IMR-90 (cell line): Measurements from ENCODE around the gene BLVRA. TPM values are rescaled to one million over a fixed set of nuclear protein-coding genes. Genes with fewer than 3 reads are reported as not detected.

Experiments
- ATAC-seq: fragments of 200-7000 bp; cut with Tn5 transposase; 2 replicates; pipeline ENCODE4 v1.9.1; 2020; ENCODE audit warnings: low read depth, mild to moderate bottlenecking, moderate library complexity
- BruUV-seq: library from RNA; stranded (reverse); fragments of 400-500 nt; replicated peaks from 2 replicates; lab custom pipeline; 2021; lab: Mats Ljungman, UMichigan
- CTCF ChIA-PET: fragments of 300-600 bp; formaldehyde crosslinking; extraction: SDS; loops from one replicate; lab custom pipeline; 2021; ENCODE audit warnings: antibody characterized with exemption; lab: Yijun Ruan, JAX
- POLR2A ChIA-PET: fragments of 300-600 bp; sonication (Branson Sonifier 250); formaldehyde crosslinking; loops from one replicate; lab custom pipeline; 2022; ENCODE audit warnings: antibody characterized with exemption; ENCODE audit not compliant: unreplicated experiment; lab: Charles Lee
- DNase-seq: peaks from one replicate; pipeline ENCODE4 v3.0.0; 2013
- H2AFZ ChIP-seq: replicated peaks from 2 replicates; pipeline ENCODE3; 2013; ENCODE audit warnings: low read length, mild to moderate bottlenecking; ENCODE audit not compliant: poor library complexity
- H2AK5ac ChIP-seq: 2 replicates; pipeline ENCODE4 v1.6.1; 2013; ENCODE audit warnings: low read depth, low read length, inconsistent platforms
- H2AK9ac ChIP-seq: replicated peaks from 2 replicates; pipeline ENCODE3; 2013; ENCODE audit warnings: mild to moderate bottlenecking, low read depth, low read length, moderate library complexity; ENCODE audit not compliant: poor library complexity
- H2BK120ac ChIP-seq: 2 replicates; pipeline ENCODE4 v1.6.1; 2013; ENCODE audit warnings: low read depth, low read length, inconsistent platforms
- H2BK15ac ChIP-seq: 3 replicates; pipeline ENCODE4 v1.6.1; 2013; ENCODE audit warnings: low read depth, low read length, inconsistent platforms
- H2BK20ac ChIP-seq: 2 replicates; pipeline ENCODE4 v1.6.1; 2013; ENCODE audit warnings: low read depth, mild to moderate bottlenecking, inconsistent platforms, low read length, moderate library complexity
- H2BK5ac ChIP-seq: 2 replicates; pipeline ENCODE4 v1.6.1; 2013; ENCODE audit warnings: mild to moderate bottlenecking, low read depth, low read length, inconsistent platforms; ENCODE audit not compliant: poor library complexity, severe bottlenecking
- H3K14ac ChIP-seq: replicated peaks from 2 replicates; pipeline ENCODE4 v1.6.1; 2013; ENCODE audit warnings: low read depth, low read length, inconsistent platforms
- H3K18ac ChIP-seq: 2 replicates; pipeline ENCODE4 v1.6.1; 2013; ENCODE audit warnings: low read depth, low read length, control low read depth
- H3K23ac ChIP-seq: 2 replicates; pipeline ENCODE4 v1.6.1; 2013; ENCODE audit warnings: low read depth, low read length, inconsistent platforms
- H3K27ac ChIP-seq: 2 replicates; pipeline ENCODE4 v1.5.1; 2013; ENCODE audit warnings: mild to moderate bottlenecking, control low read depth, low read length; ENCODE audit not compliant: insufficient read depth
- H3K27me3 ChIP-seq: 2 replicates; pipeline ENCODE4 v1.6.1; 2013; ENCODE audit warnings: low read length; ENCODE audit not compliant: control insufficient read depth, insufficient read depth
- H3K36me3 ChIP-seq: 2 replicates; pipeline ENCODE4 v1.6.1; 2013; ENCODE audit warnings: low read length, mixed read lengths; ENCODE audit not compliant: control insufficient read depth, insufficient read depth
- H3K4ac ChIP-seq: 2 replicates; pipeline ENCODE4 v1.6.1; 2013; ENCODE audit warnings: low read depth, low read length, inconsistent platforms
- H3K4me1 ChIP-seq: 2 replicates; pipeline ENCODE4 v1.6.1; 2013; ENCODE audit warnings: low read length, mixed read lengths; ENCODE audit not compliant: control insufficient read depth, insufficient read depth
- H3K4me2 ChIP-seq: 2 replicates; pipeline ENCODE4 v1.6.1; 2013; ENCODE audit warnings: low read depth, mild to moderate bottlenecking, control low read depth, low read length, moderate library complexity
- H3K4me3 ChIP-seq: 2 replicates; pipeline ENCODE4 v1.5.1; 2013; ENCODE audit warnings: low read depth, mild to moderate bottlenecking, control low read depth, low read length, moderate library complexity; ENCODE audit not compliant: insufficient read depth
- H3K56ac ChIP-seq: 2 replicates; pipeline ENCODE4 v1.6.1; 2013; ENCODE audit warnings: low read length, inconsistent platforms; ENCODE audit not compliant: insufficient read depth; ENCODE audit errors: extremely low read depth
- H3K79me1 ChIP-seq, 2 experiments: 2 replicates each; pipeline ENCODE4 v1.6.1; 2013; ENCODE audit warnings: low read length in 2 of 2, inconsistent platforms in 1 of 2, low read depth in 1 of 2
- H3K9ac ChIP-seq: 2 replicates; pipeline ENCODE4 v1.6.1; 2013; ENCODE audit warnings: low read depth, low read length, control low read depth
- H3K9me1 ChIP-seq: 2 replicates; pipeline ENCODE4 v1.6.1; 2013; ENCODE audit warnings: low read length, inconsistent platforms; ENCODE audit not compliant: insufficient read depth
- H3K9me3 ChIP-seq: 2 replicates; pipeline ENCODE4 v1.6.1; 2013; ENCODE audit warnings: low read length; ENCODE audit not compliant: control insufficient read depth, insufficient read depth
- H4K20me1 ChIP-seq: 2 replicates; pipeline ENCODE4 v1.6.1; 2013; ENCODE audit warnings: low read length, inconsistent platforms; ENCODE audit not compliant: insufficient read depth
- H4K5ac ChIP-seq: 2 replicates; pipeline ENCODE4 v1.6.1; 2013; ENCODE audit warnings: mild to moderate bottlenecking, low read depth, low read length, control low read depth
- H4K8ac ChIP-seq, 2 experiments: 2 replicates each; pipeline ENCODE4 v1.6.1; 2013; ENCODE audit warnings: low read depth in 2 of 2, low read length in 2 of 2, control low read depth in 1 of 2, inconsistent platforms in 1 of 2
- H4K91ac ChIP-seq: 2 replicates; pipeline ENCODE4 v1.6.1; 2013; ENCODE audit warnings: low read depth, low read length, inconsistent platforms; ENCODE audit not compliant: insufficient read depth
- CEBPB ChIP-seq: IDR thresholded peaks from 2 replicates; pipeline ENCODE4 v1.6.1; 2012; ENCODE audit warnings: low read depth, low read length, improper control_type of control experiment
- CHD1 ChIP-seq: IDR thresholded peaks from 2 replicates; pipeline ENCODE4 v1.6.1; 2012; ENCODE audit warnings: low read depth, low read length, improper control_type of control experiment
- CTCF ChIP-seq: conservative IDR thresholded peaks from 2 replicates; pipeline ENCODE4 v1.5.1; 2012; ENCODE audit warnings: mild to moderate bottlenecking, low read depth, low read length, improper control_type of control experiment
- NFE2L2 ChIP-seq: fragments of 150-350 bp; IDR thresholded peaks from 2 replicates; pipeline ENCODE4 v1.6.1; 2016; ENCODE audit warnings: low read depth, mild to moderate bottlenecking, low read length
- POLR2A ChIP-seq: IDR thresholded peaks from 2 replicates; pipeline ENCODE4 v1.6.1; 2012; ENCODE audit warnings: mild to moderate bottlenecking, low read depth, low read length
- RAD21 ChIP-seq: IDR thresholded peaks from 2 replicates; pipeline ENCODE4 v1.6.1; 2012; ENCODE audit warnings: low read length, improper control_type of control experiment
- RCOR1 ChIP-seq: IDR thresholded peaks from 2 replicates; pipeline ENCODE4 v1.6.1; 2012; ENCODE audit warnings: mild to moderate bottlenecking, low read length, improper control_type of control experiment; ENCODE audit not compliant: insufficient replicate concordance
- SMC3 ChIP-seq: fragments of 150-350 bp; IDR thresholded peaks from 2 replicates; pipeline ENCODE4 v1.6.1; 2016; ENCODE audit warnings: low read depth, mild to moderate bottlenecking, antibody characterized with exemption, low read length, moderate library complexity
- USF2 ChIP-seq: fragments of 150-350 bp; IDR thresholded peaks from 2 replicates; pipeline ENCODE4 v1.6.1; 2017; ENCODE audit warnings: mild to moderate bottlenecking, antibody characterized with exemption, low read length, low read depth
- WGBS, 2 experiments: methylation state at CpG; one replicate each; pipeline versions ENCODE4 v1.1.5 to v1.1.7; 2013; ENCODE audit warnings: missing lambda C conversion rate in 2 of 2; ENCODE audit not compliant: insufficient read length in 1 of 2; ENCODE audit errors: extremely low coverage in 2 of 2; 5-methylcytosine and 5-hydroxymethylcytosine counted together
- dilution Hi-C: fragments of 300-500 bp; cut with HindIII; formaldehyde crosslinking; loops from one replicate; pipeline ENCODE4 v1.14.3; 2018; ENCODE audit warnings: low sequenced_read_pairs; ENCODE audit not compliant: unreplicated experiment
- in situ Hi-C: fragments of 300-500 bp; cut with MboI; formaldehyde crosslinking; loops from 3 replicates; pipeline ENCODE4 v1.14.3; 2019; ENCODE audit warnings: low sequenced_read_pairs, inconsistent platforms, mixed read lengths
- intact Hi-C: fragments of 100-400 bp; cut with micrococcal nuclease; formaldehyde crosslinking; loops from 2 replicates; pipeline ENCODE4 v1.10.0; 2022
- polyA plus RNA-seq, 3 experiments: library from polyadenylated mRNA; depleted of rRNA; stranded (reverse); fragments of >200 nt; gene quantifications; 2 replicates each; pipeline ENCODE4 v1.2.3, GENCODE V29; 2012; ENCODE audit warnings: low replicate concordance in 1 of 3
- total RNA-seq: library from RNA; depleted of rRNA; stranded (reverse); fragments of >200 nt; gene quantifications from 2 replicates; pipeline ENCODE4 v1.2.3, GENCODE V29; 2012
- TF ChIP-seq, protein P1 (sequence below): fragments of 150-350 bp; IDR thresholded peaks from 2 replicates; pipeline ENCODE4 v1.6.1; 2016; ENCODE audit warnings: low read depth, mild to moderate bottlenecking, low read length, moderate library complexity, borderline replicate concordance

BLVRA gene
- total and polyA plus RNA-seq, 2 of the 4 experiments (the other 2 are of a cell fraction) = 32.3 to 47.1 TPM

DNA sequence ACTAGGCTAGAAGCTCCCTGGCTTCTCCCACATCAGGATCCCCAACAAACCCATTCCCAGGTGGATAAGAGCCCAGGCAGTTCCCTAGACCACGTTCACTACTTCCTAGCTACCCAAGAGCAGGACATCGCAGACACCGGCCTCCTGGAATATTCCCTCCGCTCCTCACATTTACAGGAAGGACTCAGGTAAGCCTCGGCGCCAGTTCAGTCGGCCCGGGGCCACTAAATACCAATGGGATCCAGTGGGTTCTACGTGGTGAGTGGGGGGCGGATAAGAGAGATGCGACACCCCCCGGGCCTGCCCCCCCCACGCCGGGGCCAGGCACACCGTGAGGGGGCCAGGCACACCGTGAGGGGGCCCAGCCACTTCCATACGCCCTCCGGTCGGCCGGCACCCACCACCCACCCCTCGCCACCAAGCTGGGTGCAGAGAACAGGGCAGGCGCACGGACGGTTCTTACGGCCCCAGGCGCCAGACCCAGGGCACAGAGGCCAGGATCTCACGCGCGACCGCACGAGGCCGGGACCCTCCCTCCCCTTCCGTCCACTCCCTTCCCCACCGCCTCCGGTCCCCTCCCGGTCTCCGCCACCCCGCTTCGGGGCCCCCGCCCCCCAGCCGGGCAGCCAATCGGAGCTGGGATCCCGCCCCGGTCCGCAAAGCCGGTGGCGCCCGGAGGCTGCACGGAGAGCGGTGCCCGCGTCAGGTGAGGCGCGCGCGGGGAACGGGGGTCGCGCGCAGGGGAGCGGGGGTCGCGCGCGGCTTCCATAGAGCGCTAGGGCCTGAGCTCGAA is at the start of gene BLVRA (continued):
- no peak for TF ChIP-seq USF2
- TF ChIP-seq RAD21 = no peak
- no peak for TF ChIP-seq RCOR1
- TF ChIP-seq POLR2A = no peak

GRCh38 chr7:43711503-43711902 is 47.0 kb upstream of the BLVRA start:
- Histone ChIP-seq H2BK20ac (no peak overlapping the region), H2BK15ac (no peak overlapping the region), H3K4me2 (no peak overlapping the region), H3K9ac (no peak overlapping the region), H3K79me1 (peaks cover 12 to 17% of the 10 kb centered on the region in 2 experiments), H3K18ac (no peak overlapping the region), H2AK5ac (no peak overlapping the region), H3K14ac (no peak overlapping the region), H2AK9ac (no peak overlapping the region), H3K4me1 (no peaks in the 10 kb centered on the region), H3K4me3 (no peak overlapping the region), H2BK5ac (no peak overlapping the region), H4K5ac (no peak overlapping the region), H3K27ac (no peak overlapping the region), H2BK120ac (no peak overlapping the region), H4K91ac (no peak overlapping the region), H3K36me3 (no peaks in the 10 kb centered on the region), H2AFZ (no peak overlapping the region), H3K9me3 (no peaks in the 10 kb centered on the region), H3K23ac (no peak overlapping the region), H3K4ac (no peak overlapping the region), H3K56ac (no peak overlapping the region), H4K20me1 (no peaks in the 10 kb centered on the region), H4K8ac (no peak overlapping the region), H3K27me3 (no peaks in the 10 kb centered on the region), H3K9me1 (no peaks in the 10 kb centered on the region)
- no CpG with 5 or more reads among the region's 1 CpG for WGBS, 2 experiments
- BruUV-seq = no TSS peak
- intact Hi-C loops = no loop called here
- ChIA-PET CTCF (interaction anchor here (0.6 kb wide), 1 partner anchor 12 kb away, joined by 3 read pairs; no protein-coding TSS in a partner anchor), POLR2A (no interaction called here)
- DNase-seq (no peak), ATAC-seq (no peak)
- dilution Hi-C loops = no loop called here
- in situ Hi-C loops = loop anchor here (25.0 kb wide), 1 partner anchor 449 kb away; no protein-coding TSS in a partner anchor
- TF ChIP-seq CHD1 (no peak), RAD21 (no peak), CTCF (no peak), POLR2A (no peak), USF2 (no peak), SMC3 (no peak), NFE2L2 (no peak), CEBPB (no peak)
- TF ChIP-seq, protein P1, sequence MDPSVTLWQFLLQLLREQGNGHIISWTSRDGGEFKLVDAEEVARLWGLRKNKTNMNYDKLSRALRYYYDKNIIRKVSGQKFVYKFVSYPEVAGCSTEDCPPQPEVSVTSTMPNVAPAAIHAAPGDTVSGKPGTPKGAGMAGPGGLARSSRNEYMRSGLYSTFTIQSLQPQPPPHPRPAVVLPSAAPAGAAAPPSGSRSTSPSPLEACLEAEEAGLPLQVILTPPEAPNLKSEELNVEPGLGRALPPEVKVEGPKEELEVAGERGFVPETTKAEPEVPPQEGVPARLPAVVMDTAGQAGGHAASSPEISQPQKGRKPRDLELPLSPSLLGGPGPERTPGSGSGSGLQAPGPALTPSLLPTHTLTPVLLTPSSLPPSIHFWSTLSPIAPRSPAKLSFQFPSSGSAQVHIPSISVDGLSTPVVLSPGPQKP = no peak
